Nephron (organoid): ENCODE data around the gene TMEM242.

Experiments
- H3K27ac Mint-ChIP-seq, 3 experiments: 2 replicates each; pipeline ENCODE4 v1.8.0; 2020; ENCODE audit warnings: mixed read lengths in 3 of 3, mild to moderate bottlenecking in 2 of 3, moderate library complexity in 1 of 3
- H3K27me3 Mint-ChIP-seq: 2 replicates; pipeline ENCODE4 v1.8.0; 2021; ENCODE audit warnings: low read depth, mild to moderate bottlenecking, moderate library complexity, mixed read lengths
- H3K36me3 Mint-ChIP-seq: 2 replicates; pipeline ENCODE4 v1.8.0; 2020; ENCODE audit warnings: low read depth, mixed read lengths
- H3K4me1 Mint-ChIP-seq: 2 replicates; pipeline ENCODE4 v1.8.0; 2020; ENCODE audit warnings: mixed read lengths
- H3K4me3 Mint-ChIP-seq, 3 experiments: 2 replicates each; pipeline ENCODE4 v1.8.0; 2020; ENCODE audit warnings: mild to moderate bottlenecking in 3 of 3, mixed read lengths in 3 of 3, moderate library complexity in 2 of 3
- H3K9me3 Mint-ChIP-seq: 2 replicates; pipeline ENCODE4 v1.8.0; 2020; ENCODE audit warnings: mixed read lengths
- TF ChIP-seq, protein P1 (sequence below), 3 experiments: fragments of 200-600 bp; sonication (generic); IDR thresholded peaks; one replicate each; pipeline ENCODE4 v1.5.0; 2021; ENCODE audit warnings: antibody characterized with exemption in 3 of 3; ENCODE audit not compliant: unreplicated experiment in 3 of 3

TMEM242 gene

DNA sequence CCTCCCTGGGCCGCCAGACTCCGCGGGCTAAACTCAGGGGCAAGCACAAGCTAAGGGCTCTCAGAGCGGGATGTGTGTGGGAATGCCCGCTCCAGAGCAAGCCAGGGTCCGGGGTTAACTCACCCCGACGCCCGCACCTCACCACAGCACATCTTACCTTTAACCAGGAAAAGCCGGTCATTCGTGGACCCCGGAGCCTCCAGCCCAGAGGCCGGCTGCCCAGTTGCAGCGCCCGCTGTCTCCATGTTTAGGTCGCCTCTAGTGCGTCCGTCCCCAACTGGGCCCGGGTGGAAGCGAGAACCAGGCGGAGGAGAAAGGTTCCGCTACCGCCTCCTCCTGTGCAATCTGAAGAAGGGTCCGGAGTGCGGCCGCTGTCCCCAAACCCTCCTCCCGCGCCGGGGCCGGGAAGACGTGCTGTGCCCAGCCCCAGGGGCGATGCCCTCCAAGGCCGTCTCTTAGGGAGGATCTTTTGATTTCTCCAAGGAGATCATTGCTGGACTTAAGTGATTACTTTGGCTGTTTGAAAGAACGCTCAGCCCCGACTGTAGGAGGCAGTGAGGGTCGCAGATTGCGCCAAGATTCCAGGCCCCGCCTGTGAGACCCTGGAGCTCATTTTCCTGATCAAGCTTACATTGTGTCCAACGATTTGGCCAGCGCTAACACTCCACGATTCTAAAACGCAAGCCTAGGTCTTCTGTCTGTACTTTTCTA lies at the start of gene TMEM242:
Gene TMEM242, minus strand, starts transcription at position 265 of the 711 bp plus-strand sequence. Its CDS starts 20 bp downstream, at position 245.
- Mint-ChIP-seq H3K27me3 (peaks cover 4% of the 10 kb centered on the region), H3K27ac (peak within 1 kb of the TSS; percentile 96 to 98 (median 97)), H3K36me3 (peaks cover 12% of the 10 kb centered on the region), H3K4me1 (peaks cover 29% of the 10 kb centered on the region), H3K9me3 (no peaks in the 10 kb centered on the region), H3K4me3 (peak within 1 kb of the TSS; percentile 94 to 99 (median 95))
- TF ChIP-seq, protein P1, sequence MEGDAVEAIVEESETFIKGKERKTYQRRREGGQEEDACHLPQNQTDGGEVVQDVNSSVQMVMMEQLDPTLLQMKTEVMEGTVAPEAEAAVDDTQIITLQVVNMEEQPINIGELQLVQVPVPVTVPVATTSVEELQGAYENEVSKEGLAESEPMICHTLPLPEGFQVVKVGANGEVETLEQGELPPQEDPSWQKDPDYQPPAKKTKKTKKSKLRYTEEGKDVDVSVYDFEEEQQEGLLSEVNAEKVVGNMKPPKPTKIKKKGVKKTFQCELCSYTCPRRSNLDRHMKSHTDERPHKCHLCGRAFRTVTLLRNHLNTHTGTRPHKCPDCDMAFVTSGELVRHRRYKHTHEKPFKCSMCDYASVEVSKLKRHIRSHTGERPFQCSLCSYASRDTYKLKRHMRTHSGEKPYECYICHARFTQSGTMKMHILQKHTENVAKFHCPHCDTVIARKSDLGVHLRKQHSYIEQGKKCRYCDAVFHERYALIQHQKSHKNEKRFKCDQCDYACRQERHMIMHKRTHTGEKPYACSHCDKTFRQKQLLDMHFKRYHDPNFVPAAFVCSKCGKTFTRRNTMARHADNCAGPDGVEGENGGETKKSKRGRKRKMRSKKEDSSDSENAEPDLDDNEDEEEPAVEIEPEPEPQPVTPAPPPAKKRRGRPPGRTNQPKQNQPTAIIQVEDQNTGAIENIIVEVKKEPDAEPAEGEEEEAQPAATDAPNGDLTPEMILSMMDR (IDR thresholded peaks at IDR 0.05; ENCODE audit: unreplicated experiment in 3 of 3), result peak; percentile 44 to 48 (median 47)

- H3K9me3 Mint-ChIP-seq, result no peaks in the 10 kb centered on the region
- TF ChIP-seq, protein P1 (IDR thresholded peaks at IDR 0.05; ENCODE audit: unreplicated experiment in 3 of 3), result no peak
- no peaks in the 10 kb centered on the region for H3K36me3 Mint-ChIP-seq
- no peak overlapping the region for H3K27ac Mint-ChIP-seq
- H3K4me1 Mint-ChIP-seq, result no peaks in the 10 kb centered on the region
- no peak overlapping the region for H3K4me3 Mint-ChIP-seq
- H3K27me3 Mint-ChIP-seq, result peaks cover 5% of the 10 kb centered on the region
These were observed 49.4 kb upstream of the TMEM242 start for GRCh38 chr6:157372501-157373280.

- Mint-ChIP-seq H3K4me3 (no peak overlapping the region), H3K4me1 (no peaks in the 10 kb centered on the region), H3K27me3 (peaks cover 8% of the 10 kb centered on the region), H3K36me3 (no peaks in the 10 kb centered on the region), H3K27ac (no peak overlapping the region), H3K9me3 (no peaks in the 10 kb centered on the region)
- TF ChIP-seq, protein P1 (IDR thresholded peaks at IDR 0.05; ENCODE audit: unreplicated experiment in 3 of 3), result no peak
These were observed 47.4 kb upstream of the TMEM242 start for GRCh38 chr6:157370755-157371154.

DNA sequence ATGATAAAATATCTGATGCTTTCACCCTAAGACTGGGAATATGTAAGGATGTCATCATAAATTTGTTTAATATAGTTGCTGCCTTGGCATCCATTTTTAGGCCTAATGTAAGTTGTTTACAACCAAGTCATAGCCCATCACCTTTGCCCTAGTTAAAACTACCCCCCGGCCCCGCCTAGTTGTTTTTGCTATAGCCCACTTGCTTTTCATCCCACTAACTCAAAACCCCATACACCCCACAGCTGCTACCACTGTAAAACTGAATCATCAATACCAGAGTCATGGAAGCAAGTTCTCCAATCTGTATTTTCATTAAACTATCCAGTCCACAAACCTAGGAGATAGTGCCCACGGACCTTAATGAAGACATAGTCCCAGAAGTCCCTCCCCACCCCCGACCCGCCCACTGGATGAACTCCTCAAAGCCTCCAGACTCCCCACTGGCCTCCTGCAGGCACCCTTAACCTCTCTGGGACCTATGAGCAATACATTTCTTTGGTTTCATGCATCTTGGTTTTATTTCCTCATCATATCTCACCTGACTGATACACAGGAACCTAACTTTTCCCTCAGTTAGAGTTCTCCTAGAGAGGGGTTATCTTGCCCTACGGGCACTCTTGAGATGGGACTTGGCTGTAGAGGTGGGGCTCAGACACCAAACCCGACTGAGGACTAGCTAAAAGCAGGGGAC lies 45.2 kb upstream of the TMEM242 start:
- Mint-ChIP-seq H3K9me3 (no peaks in the 10 kb centered on the region), H3K4me1 (no peaks in the 10 kb centered on the region), H3K4me3 (no peak overlapping the region), H3K27ac (no peak overlapping the region), H3K36me3 (no peaks in the 10 kb centered on the region), H3K27me3 (peaks cover 8% of the 10 kb centered on the region)
- TF ChIP-seq, protein P1 (IDR thresholded peaks at IDR 0.05; ENCODE audit: unreplicated experiment in 3 of 3), result no peak

- TF ChIP-seq, protein P1 (IDR thresholded peaks at IDR 0.05; ENCODE audit: unreplicated experiment in 3 of 3), result no peak
- Mint-ChIP-seq H3K4me1 (no peaks in the 10 kb centered on the region), H3K27me3 (peaks cover 8% of the 10 kb centered on the region), H3K36me3 (no peaks in the 10 kb centered on the region), H3K4me3 (no peak overlapping the region), H3K9me3 (no peaks in the 10 kb centered on the region), H3K27ac (no peak overlapping the region)
These were observed 43.3 kb upstream of the TMEM242 start for GRCh38 chr6:157366648-157367047.
